KMS-11 (cell line): ENCODE measurements around the gene KIRREL1.

Source experiments
- H2AFZ ChIP-seq: fragments of 200-600 bp; sonication (generic); 2 replicates; pipeline ENCODE4 v1.6.1; 2016; ENCODE audit warnings: antibody characterized with exemption, mixed run types, low read depth
- H3K27ac ChIP-seq: fragments of 200-600 bp; sonication (generic); 2 replicates; pipeline ENCODE4 v1.6.1; 2016; ENCODE audit warnings: mild to moderate bottlenecking, mixed run types
- H3K27me3 ChIP-seq: fragments of 200-600 bp; sonication (generic); 2 replicates; pipeline ENCODE4 v1.6.1; 2017; ENCODE audit warnings: mild to moderate bottlenecking, low read depth, mixed run types, moderate library complexity; ENCODE audit not compliant: insufficient read depth
- H3K36me3 ChIP-seq: fragments of 200-600 bp; sonication (generic); 2 replicates; pipeline ENCODE4 v1.6.1; 2017; ENCODE audit warnings: mild to moderate bottlenecking, mixed run types; ENCODE audit not compliant: insufficient read depth
- H3K4me1 ChIP-seq: fragments of 200-600 bp; sonication (generic); 2 replicates; pipeline ENCODE4 v1.6.1; 2016; ENCODE audit warnings: mild to moderate bottlenecking, low read depth, mixed run types; ENCODE audit not compliant: poor library complexity, severe bottlenecking
- H3K4me2 ChIP-seq: fragments of 200-600 bp; sonication (generic); 2 replicates; pipeline ENCODE4 v1.7.0; 2016; ENCODE audit warnings: mild to moderate bottlenecking, mixed run types
- H3K4me3 ChIP-seq: fragments of 200-600 bp; sonication (generic); IDR thresholded peaks from 2 replicates; pipeline ENCODE4 v1.6.1; 2017; ENCODE audit warnings: low read depth, low read length, mixed read lengths; ENCODE audit not compliant: insufficient read depth
- H3K79me2 ChIP-seq: fragments of 200-600 bp; sonication (generic); 2 replicates; pipeline ENCODE4 v1.6.1; 2016; ENCODE audit warnings: low read depth, mixed run types; ENCODE audit not compliant: insufficient read depth
- H3K9ac ChIP-seq: fragments of 200-600 bp; sonication (generic); 2 replicates; pipeline ENCODE4 v1.6.1; 2016; ENCODE audit warnings: mild to moderate bottlenecking, mixed run types
- H4K20me1 ChIP-seq: fragments of 200-600 bp; sonication (generic); 2 replicates; pipeline ENCODE4 v1.6.1; 2016; ENCODE audit warnings: mild to moderate bottlenecking, mixed run types; ENCODE audit not compliant: insufficient read depth
- CTCF ChIP-seq: fragments of 200-600 bp; sonication (generic); conservative IDR thresholded peaks from 2 replicates; pipeline ENCODE4 v1.6.1; 2017; ENCODE audit warnings: low read depth, mild to moderate bottlenecking, antibody characterized with exemption, low read length, moderate library complexity, mixed read lengths

Gene KIRREL1

GRCh38 chr1:158095737-158096335, 102.4 kb downstream of the KIRREL1 start:
- Histone ChIP-seq H3K9ac (no peak overlapping the region), H3K27me3 (peaks cover 10% of the 10 kb centered on the region; the same call in 1 of the 2 replicates), H3K36me3 (no peaks in the 10 kb centered on the region), H3K27ac (no peak overlapping the region), H3K4me1 (no peaks in the 10 kb centered on the region), H2AFZ (no peak overlapping the region), H3K79me2 (no peaks in the 10 kb centered on the region), H4K20me1 (no peaks in the 10 kb centered on the region), H3K4me2 (no peak overlapping the region), H3K4me3 (no peak overlapping the region)
- TF ChIP-seq CTCF = peak; percentile 92

GRCh38 chr1:158098256-158098655, 104.8 kb downstream of the KIRREL1 start:
- Histone ChIP-seq H3K9ac (no peak overlapping the region), H4K20me1 (no peaks in the 10 kb centered on the region), H3K4me1 (no peaks in the 10 kb centered on the region), H3K27me3 (peaks cover 4% of the 10 kb centered on the region; the same call in 1 of the 2 replicates), H2AFZ (no peak overlapping the region), H3K4me3 (peak overlapping the region; percentile 26), H3K79me2 (no peaks in the 10 kb centered on the region), H3K36me3 (no peaks in the 10 kb centered on the region), H3K27ac (no peak overlapping the region), H3K4me2 (no peak overlapping the region)
- no peak for TF ChIP-seq CTCF

- no peak for TF ChIP-seq CTCF
- Histone ChIP-seq H3K9ac (no peak overlapping the region), H3K4me2 (no peak overlapping the region), H3K79me2 (no peaks in the 10 kb centered on the region), H3K4me1 (no peaks in the 10 kb centered on the region), H3K36me3 (no peaks in the 10 kb centered on the region), H4K20me1 (no peaks in the 10 kb centered on the region), H2AFZ (no peak overlapping the region), H3K4me3 (peak overlapping the region; percentile 26), H3K27me3 (no peaks in the 10 kb centered on the region), H3K27ac (no peak overlapping the region)
These were observed 105.7 kb downstream of the KIRREL1 start for GRCh38 chr1:158099185-158099584.

GRCh38 chr1:158100498-158100897, 107.1 kb downstream of the KIRREL1 start:
- no peaks in the 10 kb centered on the region for H3K4me1 ChIP-seq
- no peak overlapping the region for H3K27ac ChIP-seq

More at GRCh38 chr1:158100498-158100897, 107.1 kb downstream of the KIRREL1 start:
- Histone ChIP-seq H3K36me3 (no peaks in the 10 kb centered on the region), H2AFZ (no peak overlapping the region), H4K20me1 (no peaks in the 10 kb centered on the region), H3K4me3 (no peak overlapping the region), H3K4me2 (no peak overlapping the region), H3K9ac (no peak overlapping the region), H3K79me2 (no peaks in the 10 kb centered on the region), H3K27me3 (no peaks in the 10 kb centered on the region)
- TF ChIP-seq CTCF = no peak
